SKM-1 treated with dmso at 0.1 percent for 144 hours (cell line): ENCODE data around the gene LRP4.
"Not testable (repeated sequence)": the region's sequence is repeated elsewhere in the genome, so short reads cannot be mapped to it uniquely, and the experiment has no call there.

Experiments
- DNase-seq: peaks from one replicate; lab custom pipeline; 2025; ENCODE audit not compliant: unreplicated experiment; lab: John Stamatoyannopoulos, UW

Gene LRP4, protein sequence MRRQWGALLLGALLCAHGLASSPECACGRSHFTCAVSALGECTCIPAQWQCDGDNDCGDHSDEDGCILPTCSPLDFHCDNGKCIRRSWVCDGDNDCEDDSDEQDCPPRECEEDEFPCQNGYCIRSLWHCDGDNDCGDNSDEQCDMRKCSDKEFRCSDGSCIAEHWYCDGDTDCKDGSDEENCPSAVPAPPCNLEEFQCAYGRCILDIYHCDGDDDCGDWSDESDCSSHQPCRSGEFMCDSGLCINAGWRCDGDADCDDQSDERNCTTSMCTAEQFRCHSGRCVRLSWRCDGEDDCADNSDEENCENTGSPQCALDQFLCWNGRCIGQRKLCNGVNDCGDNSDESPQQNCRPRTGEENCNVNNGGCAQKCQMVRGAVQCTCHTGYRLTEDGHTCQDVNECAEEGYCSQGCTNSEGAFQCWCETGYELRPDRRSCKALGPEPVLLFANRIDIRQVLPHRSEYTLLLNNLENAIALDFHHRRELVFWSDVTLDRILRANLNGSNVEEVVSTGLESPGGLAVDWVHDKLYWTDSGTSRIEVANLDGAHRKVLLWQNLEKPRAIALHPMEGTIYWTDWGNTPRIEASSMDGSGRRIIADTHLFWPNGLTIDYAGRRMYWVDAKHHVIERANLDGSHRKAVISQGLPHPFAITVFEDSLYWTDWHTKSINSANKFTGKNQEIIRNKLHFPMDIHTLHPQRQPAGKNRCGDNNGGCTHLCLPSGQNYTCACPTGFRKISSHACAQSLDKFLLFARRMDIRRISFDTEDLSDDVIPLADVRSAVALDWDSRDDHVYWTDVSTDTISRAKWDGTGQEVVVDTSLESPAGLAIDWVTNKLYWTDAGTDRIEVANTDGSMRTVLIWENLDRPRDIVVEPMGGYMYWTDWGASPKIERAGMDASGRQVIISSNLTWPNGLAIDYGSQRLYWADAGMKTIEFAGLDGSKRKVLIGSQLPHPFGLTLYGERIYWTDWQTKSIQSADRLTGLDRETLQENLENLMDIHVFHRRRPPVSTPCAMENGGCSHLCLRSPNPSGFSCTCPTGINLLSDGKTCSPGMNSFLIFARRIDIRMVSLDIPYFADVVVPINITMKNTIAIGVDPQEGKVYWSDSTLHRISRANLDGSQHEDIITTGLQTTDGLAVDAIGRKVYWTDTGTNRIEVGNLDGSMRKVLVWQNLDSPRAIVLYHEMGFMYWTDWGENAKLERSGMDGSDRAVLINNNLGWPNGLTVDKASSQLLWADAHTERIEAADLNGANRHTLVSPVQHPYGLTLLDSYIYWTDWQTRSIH (N-terminal part only)

DNA sequence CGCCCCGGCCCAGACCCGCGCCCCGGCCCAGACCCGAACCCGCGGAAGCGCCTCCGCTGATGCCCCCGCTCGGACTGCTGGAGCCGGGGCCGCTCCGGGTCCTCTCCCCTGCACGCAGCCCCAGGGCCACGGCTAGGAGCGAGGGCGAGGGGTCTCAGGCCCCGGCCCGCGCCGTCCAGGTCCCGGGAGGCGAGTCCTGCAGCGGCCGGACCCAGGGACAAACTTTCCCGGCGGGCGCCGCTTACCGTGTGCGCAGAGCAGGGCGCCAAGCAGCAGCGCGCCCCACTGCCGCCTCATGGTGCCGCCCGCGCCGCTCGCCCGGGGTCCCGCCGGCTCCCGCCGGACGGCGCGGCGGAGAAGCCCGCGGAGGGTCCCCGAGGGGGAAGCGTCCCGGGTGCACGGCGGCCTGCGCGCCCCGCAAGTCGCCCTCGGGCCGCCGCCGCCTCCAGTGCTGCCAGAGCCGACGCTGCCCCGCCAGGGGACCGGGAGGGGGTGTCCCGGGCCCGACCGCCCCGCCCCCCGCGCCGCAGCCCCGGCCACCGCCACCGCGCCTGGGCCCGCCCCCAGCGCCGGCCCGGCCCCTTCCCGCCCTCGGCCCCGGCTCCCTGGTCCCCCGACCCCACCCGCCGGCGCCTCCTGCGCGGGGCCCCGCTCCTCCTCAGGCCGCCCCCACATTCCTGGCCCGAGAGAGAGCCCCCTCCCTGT, at the start of gene LRP4:
TSS of gene LRP4 (minus strand) at position 468 of the 705 bp plus-strand sequence. CDS start at position 297, 171 bp downstream.
- no peak for DNase-seq

DNA sequence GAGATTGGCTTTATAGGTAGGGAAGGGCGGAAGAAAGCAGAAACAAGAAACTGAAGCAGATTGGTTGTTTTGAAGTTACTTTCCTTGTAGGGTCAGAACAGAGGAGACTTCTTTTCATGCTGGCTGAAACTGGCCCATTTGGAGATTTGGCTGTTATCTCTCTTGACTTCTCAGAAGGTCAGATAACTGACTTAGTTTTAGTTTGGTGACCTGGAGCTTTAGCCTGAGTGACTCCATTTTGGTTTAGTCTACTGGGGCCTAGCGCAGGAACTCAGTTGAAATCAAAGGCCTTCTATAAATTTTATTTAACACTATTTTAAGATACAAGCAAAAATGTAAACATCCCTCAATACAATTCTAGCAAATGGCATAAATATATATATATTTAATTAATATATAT, 49.6 kb upstream of the LRP4 start:
- DNase-seq = no peak

DNA sequence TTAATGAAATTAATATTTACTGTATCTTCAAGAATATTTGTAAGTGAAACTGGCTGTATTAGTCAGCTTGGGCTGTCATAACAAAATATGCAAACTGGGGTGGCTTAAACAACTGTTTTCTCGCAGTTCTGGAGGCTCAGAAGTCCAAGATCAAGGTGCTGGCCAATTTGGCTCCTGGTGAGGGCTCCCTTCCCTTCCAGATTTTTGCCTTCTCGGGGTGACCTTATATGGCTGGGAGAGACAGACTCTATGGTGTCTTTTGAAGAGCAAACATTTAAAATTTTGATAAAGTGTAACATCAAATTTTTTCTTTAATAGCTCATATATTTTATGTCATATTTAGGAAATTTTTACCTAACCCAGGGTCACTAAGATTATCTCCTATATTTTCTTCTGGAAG, 48.4 kb upstream of the LRP4 start:
- DNase-seq = no peak

DNA sequence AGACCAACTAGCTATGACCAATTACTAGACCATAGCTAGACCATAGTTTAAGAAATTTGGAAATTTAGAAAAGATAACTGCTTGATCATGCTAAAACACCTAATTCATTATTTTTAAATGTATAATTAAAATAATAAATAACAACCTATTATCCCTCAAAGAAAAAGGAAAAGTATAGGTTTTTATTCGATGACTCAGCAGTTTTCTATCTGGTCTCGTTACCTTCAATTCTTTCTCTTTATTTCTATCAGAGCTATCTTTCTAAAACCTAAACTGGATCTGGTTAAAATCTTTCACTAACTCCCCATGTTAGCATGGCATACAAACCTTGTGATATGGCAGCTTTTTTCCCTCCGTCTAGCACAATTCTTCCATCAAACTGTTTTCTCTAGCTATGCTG, 45.5 kb upstream of the LRP4 start:
- no peak for DNase-seq

DNA sequence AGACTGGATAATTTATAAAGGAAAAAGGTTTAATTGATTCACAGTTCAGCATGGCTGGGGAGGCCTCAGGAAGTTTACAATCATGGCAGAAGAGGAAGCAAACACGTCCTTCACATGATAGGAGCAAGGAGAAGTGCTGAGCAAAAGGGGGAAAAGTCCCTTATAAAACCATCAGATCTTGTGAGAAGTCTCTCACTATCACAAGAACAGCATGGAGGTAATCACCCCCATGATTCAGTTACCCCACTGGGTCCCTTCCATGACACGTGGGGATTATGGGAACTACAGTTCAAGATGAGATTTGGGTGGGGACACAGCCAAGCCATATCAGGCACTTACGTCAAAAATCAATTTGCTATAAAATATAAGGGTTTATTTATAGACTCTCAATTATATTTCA, 43.5 kb upstream of the LRP4 start:
- DNase-seq = not testable (repeated sequence)

DNA sequence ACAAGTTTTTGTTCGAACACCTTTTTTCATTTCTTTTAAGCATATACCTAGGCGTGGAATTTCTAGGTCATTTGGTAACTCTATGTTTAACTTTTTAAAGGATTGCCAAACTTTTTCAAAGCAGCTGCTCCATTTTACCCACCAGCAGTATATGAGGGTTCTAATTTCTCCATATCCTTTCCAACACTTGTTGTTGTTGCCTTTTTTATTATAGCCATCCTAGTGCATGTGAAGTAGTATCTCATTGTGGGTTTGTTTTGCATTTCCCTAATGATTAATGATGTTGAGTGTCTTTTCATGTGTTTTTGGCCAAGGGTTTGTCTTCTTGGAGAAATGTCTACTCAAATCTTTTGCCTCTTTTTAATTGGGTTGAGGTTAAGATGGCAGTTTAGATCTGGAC, 42.7 kb upstream of the LRP4 start:
- DNase-seq = no peak

DNA sequence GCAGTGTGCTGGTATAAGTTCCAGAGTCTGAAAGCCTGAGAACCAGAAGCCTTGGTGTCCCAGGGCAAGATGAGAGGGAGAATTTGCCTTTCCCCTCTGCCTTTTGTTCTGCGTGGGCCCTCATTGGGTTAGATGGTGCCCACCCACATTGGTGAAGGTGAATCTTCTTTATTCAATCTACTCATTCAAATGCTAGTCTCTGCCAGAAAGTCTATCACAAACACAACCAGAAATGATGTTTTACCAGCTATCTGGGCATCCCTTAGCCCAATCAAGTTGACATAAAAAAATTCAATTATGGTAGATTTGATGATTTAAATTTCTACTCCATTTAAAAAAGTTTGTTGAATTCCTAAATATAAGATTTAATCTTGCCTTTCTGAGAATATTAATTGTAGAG, 40.4 kb upstream of the LRP4 start:
- DNase-seq = no peak

DNA sequence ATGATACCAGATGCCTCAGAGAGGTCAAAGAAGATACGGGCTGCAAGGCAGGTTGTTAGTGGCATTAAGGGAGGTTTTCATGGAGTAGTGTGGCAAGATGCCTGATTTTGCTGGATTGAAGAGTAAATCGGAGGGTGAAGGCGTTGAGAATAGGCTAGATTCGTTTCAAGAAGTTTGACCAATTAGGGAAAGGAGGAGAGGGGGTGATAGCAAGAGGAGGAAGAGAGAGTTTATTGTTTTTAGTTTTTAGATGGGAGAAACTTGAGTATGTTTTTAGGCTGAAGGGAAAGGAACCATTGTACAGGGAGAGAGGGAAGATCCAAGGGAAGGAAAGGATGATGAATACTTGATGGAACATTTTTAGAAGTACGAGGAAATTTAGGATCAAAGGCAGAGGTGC, 34.7 kb upstream of the LRP4 start:
- DNase-seq = no peak

DNA sequence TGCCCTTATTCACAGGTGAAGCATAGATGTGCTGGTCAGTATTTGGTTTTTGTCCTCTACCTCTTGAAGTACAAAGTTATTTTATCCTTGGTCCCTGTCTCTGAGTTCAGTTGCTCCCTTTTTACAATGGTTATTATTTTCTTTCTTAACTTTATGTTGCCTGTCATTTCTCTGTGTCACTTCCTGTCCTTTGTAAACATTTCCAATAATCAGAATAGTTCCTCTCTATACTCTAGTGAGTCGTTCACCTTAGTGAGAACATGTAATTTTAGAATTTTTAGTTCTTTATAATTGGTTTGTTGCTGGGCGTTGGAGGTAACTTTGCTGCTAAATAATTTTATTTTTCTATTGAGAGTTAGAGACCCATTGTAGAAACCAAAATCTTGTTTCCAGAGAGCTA, 34.2 kb upstream of the LRP4 start:
- DNase-seq = no peak

DNA sequence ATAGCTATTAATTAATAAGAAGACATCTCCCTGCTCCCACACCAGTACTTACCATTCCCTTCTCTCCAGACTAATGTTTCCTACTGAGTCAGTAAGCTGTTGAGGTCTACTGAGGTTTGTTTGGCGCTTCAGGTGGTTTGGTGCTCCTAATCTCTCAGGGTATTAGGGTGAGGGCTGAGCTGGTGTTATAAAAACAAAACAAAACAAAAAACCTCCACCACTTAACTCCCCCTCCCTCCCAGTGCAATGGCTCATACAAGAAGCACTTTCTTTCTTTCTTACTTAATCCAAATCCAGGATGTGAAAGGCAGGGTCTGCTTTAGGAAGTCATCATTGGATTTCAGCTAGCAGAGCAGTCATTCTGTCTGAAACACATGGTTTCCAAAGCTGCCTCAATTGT, 33.5 kb upstream of the LRP4 start:
- no peak for DNase-seq

DNA sequence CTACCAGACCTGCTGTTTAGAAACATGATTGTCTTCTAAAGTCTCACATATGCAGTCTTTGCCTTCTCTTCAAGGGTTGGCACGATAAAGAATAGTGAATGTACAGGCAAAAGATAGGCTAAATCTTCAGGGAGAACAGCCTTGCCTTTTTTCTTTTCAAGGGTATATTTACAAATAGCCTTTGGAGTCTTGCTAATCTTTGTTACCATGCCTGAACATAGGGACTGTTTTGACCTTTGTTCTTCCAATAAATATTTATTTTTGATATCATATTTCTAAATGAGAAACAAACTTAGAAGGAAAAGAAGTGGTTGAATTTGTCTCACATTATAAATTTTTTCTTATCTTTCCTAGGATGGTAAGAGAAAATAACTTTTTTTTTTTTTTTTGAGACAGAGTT, 30.9 kb upstream of the LRP4 start:
- no peak for DNase-seq

DNA sequence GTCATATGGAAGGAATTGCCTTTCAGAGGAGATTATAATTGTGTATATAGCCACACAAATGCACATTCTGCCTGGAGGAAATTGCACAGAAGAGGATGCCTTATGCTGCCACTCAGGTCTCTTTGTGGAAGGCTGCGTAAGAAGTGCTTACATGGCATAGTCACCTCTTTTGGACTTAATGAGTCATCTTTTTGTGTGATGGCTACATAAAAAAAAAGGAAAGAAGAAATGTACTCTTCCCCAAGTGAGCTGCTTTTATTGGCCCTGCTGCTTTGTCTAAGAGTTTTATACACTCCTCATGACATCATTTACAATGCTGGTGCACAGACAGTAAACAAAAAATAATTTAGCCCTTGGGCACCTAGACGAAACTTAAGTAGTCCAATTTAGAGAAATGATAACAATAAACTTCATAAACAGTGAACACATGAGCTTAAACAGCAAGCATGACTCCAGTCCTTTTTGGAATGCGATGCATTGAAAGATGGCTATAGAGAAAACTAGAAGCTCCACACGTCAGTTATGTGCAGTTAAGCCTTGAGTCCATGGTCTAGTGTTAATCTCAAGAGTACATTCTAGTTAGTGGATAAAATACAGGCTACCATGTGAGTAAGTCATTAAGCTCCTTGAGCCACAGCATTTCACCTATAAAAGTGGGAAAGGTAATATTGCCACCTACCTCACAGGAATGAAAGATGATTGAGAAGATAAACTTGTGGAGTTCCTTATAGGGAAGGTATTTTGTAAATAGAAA, 30.2 kb upstream of the LRP4 start:
- DNase-seq = no peak

DNA sequence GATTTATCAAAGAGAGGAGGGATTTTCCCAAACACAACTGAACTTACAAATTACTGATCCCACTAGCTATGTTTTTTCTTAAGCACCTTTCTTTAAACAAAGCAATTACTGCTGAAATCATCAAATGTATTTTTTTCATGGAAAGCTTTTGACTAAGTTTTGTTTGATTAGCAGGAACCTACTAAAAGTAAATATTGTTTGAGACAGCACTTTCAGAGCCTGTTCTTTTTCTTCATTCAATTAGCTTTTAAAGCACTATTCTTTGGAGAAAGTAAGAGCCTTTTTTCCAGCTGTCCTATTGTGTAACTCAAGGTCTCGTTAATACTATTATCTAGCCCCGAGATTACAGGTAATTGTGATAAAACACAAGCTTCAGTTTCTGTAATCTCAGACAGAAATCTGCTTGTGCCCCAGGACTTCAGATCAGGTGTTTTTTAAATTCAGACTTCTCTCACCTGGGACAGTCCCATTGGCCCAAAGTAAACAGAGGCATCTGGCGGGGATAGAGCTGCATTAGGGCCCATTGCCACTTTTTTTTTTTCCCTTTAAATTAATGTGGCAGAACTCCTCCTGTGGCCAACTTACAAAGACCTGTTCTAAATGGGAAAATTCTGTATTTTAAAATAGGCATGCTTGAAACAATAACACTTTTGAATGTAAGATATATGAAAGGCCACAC, 29.2 kb upstream of the LRP4 start:
- DNase-seq = no peak

DNA sequence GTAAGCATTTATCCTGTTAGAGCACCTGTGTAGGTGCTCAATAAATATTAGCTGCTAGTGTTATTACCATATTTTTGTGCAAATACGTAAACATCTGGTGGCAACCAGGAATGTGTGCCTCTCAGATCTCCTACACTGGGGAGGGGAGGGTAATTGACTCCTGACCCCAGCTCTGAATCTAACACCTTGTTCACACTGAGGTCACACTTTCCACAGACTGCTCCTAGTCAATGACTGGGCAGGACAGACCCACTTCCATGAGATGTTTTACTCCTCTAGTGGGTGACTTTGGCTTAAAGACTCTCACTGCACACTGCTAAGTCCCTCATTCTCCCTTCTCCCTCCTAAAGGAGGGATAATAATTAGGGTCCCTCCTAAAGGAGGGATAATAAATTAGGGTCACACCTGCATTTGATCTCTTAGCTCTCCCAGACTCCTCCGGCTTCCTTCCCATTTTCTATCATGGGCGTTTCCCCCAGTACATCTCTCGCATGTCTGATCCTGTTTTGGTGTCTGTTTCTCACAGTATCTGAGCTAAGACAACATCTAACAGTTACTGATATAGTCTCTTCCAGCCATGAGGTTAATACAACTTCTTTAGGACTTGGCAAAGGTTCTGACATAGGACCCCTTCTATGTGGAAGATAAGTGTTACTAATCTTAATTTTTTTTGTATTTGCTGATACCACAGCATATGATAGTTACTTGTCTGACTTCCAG, 26.2 kb upstream of the LRP4 start:
- DNase-seq = no peak

DNA sequence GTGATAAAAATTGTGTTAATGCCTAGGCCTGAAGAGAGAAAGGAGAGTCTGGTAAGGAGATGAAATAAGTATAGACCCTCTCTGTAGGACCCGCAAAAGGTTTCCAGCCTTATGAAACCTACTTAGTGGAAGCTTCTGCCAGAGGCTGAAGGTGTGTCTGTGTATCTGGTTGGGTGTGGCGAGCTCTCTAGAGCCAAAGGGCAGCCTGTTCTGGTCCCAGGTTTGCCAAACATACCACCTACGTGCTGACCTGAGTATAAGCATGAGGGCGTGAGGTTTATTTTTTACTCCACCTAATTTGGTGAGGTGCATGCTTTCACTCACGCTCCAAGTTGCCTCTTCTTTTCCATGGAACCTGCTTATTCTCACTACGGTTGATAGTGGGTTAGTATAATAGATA, 23.8 kb upstream of the LRP4 start:
- DNase-seq = no peak

DNA sequence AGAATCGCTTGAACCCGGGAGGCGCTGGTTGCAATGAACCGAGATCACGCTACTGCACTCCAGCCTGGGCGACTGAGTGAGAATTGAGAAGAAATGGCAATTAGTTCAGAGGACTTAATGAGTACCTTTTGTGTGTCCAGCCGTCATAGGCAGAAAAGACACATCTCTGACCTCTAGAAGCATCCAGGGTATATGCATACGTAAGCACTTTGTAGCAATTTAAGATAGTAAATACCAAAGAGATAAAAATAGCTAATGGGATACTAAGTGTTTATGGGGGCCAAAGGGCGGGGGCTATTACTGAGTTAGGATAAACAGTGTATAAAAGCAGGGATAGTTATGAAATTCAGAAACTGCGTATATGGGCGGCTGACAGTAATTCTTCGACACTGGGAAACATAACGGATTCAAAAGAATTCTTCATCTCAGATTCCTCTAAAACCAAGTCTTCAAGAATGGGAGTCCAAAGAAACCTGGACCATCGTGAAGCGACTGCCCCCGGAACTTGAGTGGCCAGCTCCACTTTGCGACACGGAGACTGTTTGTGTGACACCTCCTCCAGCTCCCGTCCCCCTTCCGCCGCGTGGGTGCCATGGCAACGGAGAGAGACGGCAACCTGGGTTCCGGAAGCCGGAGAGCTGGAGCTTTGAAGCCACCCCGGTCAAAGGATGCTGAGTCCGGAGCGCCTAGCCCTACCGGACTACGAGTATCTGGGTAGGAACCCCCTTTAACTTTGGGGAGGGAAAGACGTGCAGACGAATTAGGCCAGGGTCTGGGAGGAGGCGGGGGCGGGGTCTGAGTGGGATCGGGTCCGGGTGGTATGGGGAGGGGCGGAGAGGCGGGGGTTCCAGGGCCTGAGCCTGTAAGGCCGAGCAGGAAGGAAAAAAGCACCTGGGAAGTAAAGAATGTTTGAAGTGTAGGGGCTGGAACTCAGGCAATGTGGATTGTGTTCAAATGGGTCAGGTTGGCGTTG, 18.1 kb upstream of the LRP4 start, which contains the start of gene CSTPP1:
TSS of gene CSTPP1 (plus strand) at position 624 of the 973 bp plus-strand sequence. CDS start at position 669, 45 bp downstream.
- peak; percentile 63 for DNase-seq

DNA sequence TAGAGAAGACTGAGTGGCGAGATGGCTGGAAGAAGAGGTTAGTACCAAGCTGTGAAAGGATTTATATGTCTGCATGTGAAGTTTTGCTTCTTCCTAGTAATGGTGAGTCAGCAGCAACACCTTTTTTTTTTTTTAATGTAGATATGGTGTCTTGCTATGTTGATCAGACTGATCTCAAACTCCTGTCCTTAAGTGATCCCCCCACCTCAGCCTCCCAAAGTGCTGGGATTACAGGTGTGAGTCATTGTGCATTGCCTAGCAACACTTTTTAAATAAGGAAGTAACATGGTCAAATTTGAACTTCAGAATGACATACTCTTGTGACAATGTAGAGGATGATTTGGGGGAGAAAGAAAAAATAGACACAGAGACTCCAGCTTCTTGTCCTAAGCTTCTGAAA, 11.7 kb upstream of the LRP4 start:
- DNase-seq = no peak

DNA sequence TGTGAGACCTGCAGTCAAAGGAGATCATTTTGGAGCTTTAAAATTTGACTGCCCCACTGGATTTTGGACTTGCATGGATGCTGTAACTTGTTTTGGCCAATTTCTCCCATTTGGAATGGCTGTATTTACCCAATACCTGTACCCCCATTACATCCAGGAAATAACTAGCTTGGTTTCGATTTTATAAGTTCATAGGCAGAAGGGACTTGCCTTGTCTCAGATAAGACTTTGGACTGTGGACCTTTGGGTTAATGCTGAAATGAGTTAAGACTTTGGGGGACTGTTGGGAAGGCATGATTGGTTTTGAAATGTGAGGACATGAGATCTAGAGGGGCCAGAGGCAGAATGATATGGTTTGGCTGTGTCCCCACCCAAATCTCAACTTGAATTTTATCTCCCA, 10.4 kb upstream of the LRP4 start:
- not testable (repeated sequence) for DNase-seq
